ENCODE measurements around the gene ASIC2.

GRCh38 chr17:33266116-33266515 is 27.0 kb downstream of the ASIC2 start:
- no peak for TF ChIP-seq SUZ12 (IDR thresholded peaks at IDR 0.05)
- TF ChIP-seq HDGF (IDR thresholded peaks at IDR 0.05; ENCODE audit: borderline replicate concordance), result no peak
- TF ChIP-seq TARDBP (IDR thresholded peaks at IDR 0.05), result no peak
- TF ChIP-seq L3MBTL2 (conservative IDR thresholded peaks at IDR 0.05), result no peak

All from HEK293T (cell line).